Tibial nerve (tissue), 4 donors: ENCODE measurements around the gene RELCH. TPM values are rescaled to one million over a fixed set of nuclear protein-coding genes. Genes with fewer than 3 reads are reported as not detected.

ENCODE experiments used
- DNase-seq, 2 donors: peaks; one replicate each; pipeline ENCODE4 v3.0.0-alpha.2; 2019; ENCODE audit warnings: low spot score in 2 of 2
- H3K27ac ChIP-seq, 4 donors: fragments of 200-600 bp; sonication (generic) in 3 of 4; one replicate each; pipeline ENCODE4 v1.5.1; 2017 to 2019; ENCODE audit warnings: mild to moderate bottlenecking in 1 of 4
- H3K27me3 ChIP-seq, 2 donors: fragments of 200-600 bp; sonication (generic) in 1 of 2; one replicate each; pipeline versions ENCODE4 v1.5.1 to v1.6.0; 2017 to 2019
- H3K36me3 ChIP-seq, 3 donors: fragments of 200-600 bp; sonication (generic); one replicate each; pipeline ENCODE4 v1.5.1; 2018 to 2019
- H3K4me1 ChIP-seq, 4 donors: fragments of 200-600 bp; sonication (generic) in 3 of 4; one replicate each; pipeline ENCODE4 v1.5.1; 2017 to 2019
- H3K4me3 ChIP-seq, 4 donors: fragments of 200-600 bp; sonication (generic) in 3 of 4; one replicate each; pipeline ENCODE4 v1.5.1; 2017 to 2019; ENCODE audit warnings: mild to moderate bottlenecking in 1 of 4, moderate library complexity in 1 of 4
- H3K9me3 ChIP-seq, 4 donors: fragments of 200-600 bp; sonication (generic) in 3 of 4; one replicate each; pipeline ENCODE4 v1.5.1; 2017 to 2019
- CTCF ChIP-seq, 5 experiments: fragments of 200-600 bp in 3 of 5; fragments of 450-650 bp in 2 of 5; sonication (generic) in 3 of 5; IDR thresholded peaks; one replicate each; pipeline ENCODE4 v1.5.1; 2016 to 2019; ENCODE audit warnings: antibody characterized with exemption in 5 of 5, mild to moderate bottlenecking in 3 of 5, moderate library complexity in 2 of 5
- EP300 ChIP-seq, 2 donors: sonication (generic); formaldehyde crosslinking; IDR thresholded peaks; one replicate each; pipeline ENCODE4 v1.6.1; 2017; ENCODE audit warnings: antibody characterized with exemption in 2 of 2, mild to moderate bottlenecking in 1 of 2
- POLR2A ChIP-seq, 2 donors: fragments of 450-650 bp; IDR thresholded peaks; one replicate each; pipeline ENCODE4 v1.6.1; 2017; ENCODE audit warnings: antibody characterized with exemption in 2 of 2, mild to moderate bottlenecking in 2 of 2, moderate library complexity in 2 of 2
- WGBS, 2 donors: methylation state at CpG; one replicate each; pipeline ENCODE4 v1.1.5; 2018; 5-methylcytosine and 5-hydroxymethylcytosine counted together
- total RNA-seq, 4 donors: library from RNA; depleted of rRNA; stranded (reverse); fragments of >200 nt; gene quantifications; one replicate each; pipeline ENCODE4 v1.1.0, GENCODE V29; 2016

The RELCH gene
- total RNA-seq, 4 donors from 2014 or later = 25.8 to 54.6 (median 34.0) TPM

- TF ChIP-seq CTCF (IDR thresholded peaks at IDR 0.05) = no peak
- no peak for TF ChIP-seq EP300 (IDR thresholded peaks at IDR 0.05)
- TF ChIP-seq POLR2A (IDR thresholded peaks at IDR 0.05) = no peak
- no peak overlapping the region for H3K4me3 ChIP-seq
- H3K27ac ChIP-seq = no peak overlapping the region
- no peaks in the 10 kb centered on the region for H3K36me3 ChIP-seq
- H3K9me3 ChIP-seq = no peaks in the 10 kb centered on the region
- WGBS, 2 donors = 43 to 56% methylated on average over 5 of the region's 5 CpGs
- H3K27me3 ChIP-seq = peaks cover 0 to 5% of the 10 kb centered on the region in 2 donors
- H3K4me1 ChIP-seq = peaks cover 0 to 9% (median 0%) of the 10 kb centered on the region in 4 donors
- DNase-seq = no peak
Observed at GRCh38 chr18:62336618-62337017, 149.6 kb downstream of the RELCH start.

GRCh38 chr18:62337336-62337735, 150.3 kb downstream of the RELCH start:
- Histone ChIP-seq H3K4me1 (peaks cover 0 to 9% (median 0%) of the 10 kb centered on the region in 4 donors), H3K27ac (no peak overlapping the region), H3K4me3 (no peak overlapping the region), H3K36me3 (no peaks in the 10 kb centered on the region), H3K27me3 (peaks cover 0 to 5% of the 10 kb centered on the region in 2 donors), H3K9me3 (no peaks in the 10 kb centered on the region)
- TF ChIP-seq POLR2A (IDR thresholded peaks at IDR 0.05) = no peak
- no peak for TF ChIP-seq CTCF (IDR thresholded peaks at IDR 0.05)
- no peak for TF ChIP-seq EP300 (IDR thresholded peaks at IDR 0.05)
- 89 to 90% methylated on average over 7 of the region's 7 CpGs for WGBS, 2 donors
- no peak for DNase-seq

GRCh38 chr18:62338446-62339105, 151.5 kb downstream of the RELCH start:
- Histone ChIP-seq H3K36me3 (no peaks in the 10 kb centered on the region), H3K27ac (no peak overlapping the region), H3K9me3 (no peaks in the 10 kb centered on the region), H3K27me3 (peaks cover 0 to 5% of the 10 kb centered on the region in 2 donors), H3K4me3 (no peak overlapping the region), H3K4me1 (peaks cover 0 to 9% (median 0%) of the 10 kb centered on the region in 4 donors)
- DNase-seq = no peak
- no peak for TF ChIP-seq CTCF (IDR thresholded peaks at IDR 0.05)
- no peak for TF ChIP-seq POLR2A (IDR thresholded peaks at IDR 0.05)
- TF ChIP-seq EP300 (IDR thresholded peaks at IDR 0.05) = no peak
- WGBS, 2 donors = 59 to 62% methylated on average over 10 of the region's 10 CpGs

- H3K36me3 ChIP-seq = no peaks in the 10 kb centered on the region
- peaks cover 0 to 9% (median 0%) of the 10 kb centered on the region in 4 donors for H3K4me1 ChIP-seq
- H3K27me3 ChIP-seq = peaks cover 0 to 5% of the 10 kb centered on the region in 2 donors
- WGBS, 2 donors = 66% methylated on average over 15 of the region's 15 CpGs
- no peak overlapping the region for H3K4me3 ChIP-seq
- H3K27ac ChIP-seq = no peak overlapping the region
- TF ChIP-seq POLR2A (IDR thresholded peaks at IDR 0.05) = no peak
- no peak for TF ChIP-seq CTCF (IDR thresholded peaks at IDR 0.05)
- peak in 1 of 2 donors; percentile 18 for TF ChIP-seq EP300 (IDR thresholded peaks at IDR 0.05)
- no peak for DNase-seq
- no peaks in the 10 kb centered on the region for H3K9me3 ChIP-seq
Observed at GRCh38 chr18:62339106-62339988, 152.3 kb downstream of the RELCH start.

GRCh38 chr18:62340996-62341395, 153.9 kb downstream of the RELCH start:
- H3K4me1 ChIP-seq = peaks cover 0 to 6% (median 0%) of the 10 kb centered on the region in 4 donors
- no peak for DNase-seq
- no peak for TF ChIP-seq EP300 (IDR thresholded peaks at IDR 0.05)
- TF ChIP-seq POLR2A (IDR thresholded peaks at IDR 0.05) = no peak
- TF ChIP-seq CTCF (IDR thresholded peaks at IDR 0.05) = no peak
- no peak overlapping the region for H3K4me3 ChIP-seq
- no peaks in the 10 kb centered on the region for H3K27me3 ChIP-seq
- no peak overlapping the region for H3K27ac ChIP-seq
- 72 to 73% methylated on average over 9 of the region's 9 CpGs for WGBS, 2 donors
- H3K36me3 ChIP-seq = no peaks in the 10 kb centered on the region
- H3K9me3 ChIP-seq = no peaks in the 10 kb centered on the region
